ENCODE results near the gene CXXC1. TPM values are rescaled to one million over a fixed set of nuclear protein-coding genes. Genes with fewer than 3 reads are reported as not detected.

CXXC1 gene
- total RNA-seq, 1 donor from 2014 or later: 50.6 TPM

GRCh38 chr18:50313031-50313607, 25.6 kb upstream of the CXXC1 start:
- peaks cover 2% of the 10 kb centered on the region for H3K4me1 ChIP-seq (ENCODE audit: insufficient read depth, low read length)
- H3K4me2 ChIP-seq (ENCODE audit: low read length): no peak overlapping the region
- FAIRE-seq (no peak), DNase-seq (ENCODE audit: low read depth) (no peak)
- H3K36me3 ChIP-seq (ENCODE audit: insufficient read depth, low read length): no peaks in the 10 kb centered on the region
- no peak overlapping the region for H2AFZ ChIP-seq (ENCODE audit: low read depth, low read length)
- no peak overlapping the region for H3K27ac ChIP-seq (ENCODE audit: low read depth, low read length)
- Mint-ChIP-seq H3K4me1 (ENCODE audit: low read depth, unreplicated experiment) (no peaks in the 10 kb centered on the region), H3K36me3 (ENCODE audit: low read depth, unreplicated experiment) (no peaks in the 10 kb centered on the region), H3K4me3 (ENCODE audit: unreplicated experiment) (no peak overlapping the region), H3K9me3 (ENCODE audit: unreplicated experiment) (peaks cover 4% of the 10 kb centered on the region), H3K27ac (ENCODE audit: unreplicated experiment) (no peak overlapping the region), H3K27me3 (ENCODE audit: low read depth, unreplicated experiment) (peaks cover 25% of the 10 kb centered on the region)
- H4K20me1 ChIP-seq (ENCODE audit: insufficient read depth, low read length): no peaks in the 10 kb centered on the region
- H3K79me2 ChIP-seq (ENCODE audit: insufficient read depth, low read length): no peaks in the 10 kb centered on the region
- no peak for TF ChIP-seq EZH2 (IDR thresholded peaks at IDR 0.05; ENCODE audit: insufficient read depth, low read length)
- no peak for TF ChIP-seq CTCF (IDR thresholded peaks at IDR 0.05; ENCODE audit: insufficient read depth, low read depth, low read length)
- no peak overlapping the region for H3K4me3 ChIP-seq (ENCODE audit: insufficient read depth, low read depth, low read length)
- no peaks in the 10 kb centered on the region for H3K9me3 ChIP-seq (ENCODE audit: insufficient read depth, low read depth, low read length)
- peaks cover 7% of the 10 kb centered on the region for H3K27me3 ChIP-seq (ENCODE audit: insufficient read depth, low read length)
- H3K9ac ChIP-seq (ENCODE audit: low read length): no peak overlapping the region

- Histone ChIP-seq H3K4me1 (ENCODE audit: insufficient read depth, low read length) (peaks cover 5% of the 10 kb centered on the region), H3K9me3 (ENCODE audit: insufficient read depth, low read depth, low read length) (no peaks in the 10 kb centered on the region), H4K20me1 (ENCODE audit: insufficient read depth, low read length) (no peaks in the 10 kb centered on the region), H3K4me3 (ENCODE audit: insufficient read depth, low read depth, low read length) (no peak overlapping the region), H3K27ac (ENCODE audit: low read depth, low read length) (no peak overlapping the region), H3K79me2 (ENCODE audit: insufficient read depth, low read length) (no peaks in the 10 kb centered on the region), H3K4me2 (ENCODE audit: low read length) (no peak overlapping the region), H3K27me3 (ENCODE audit: insufficient read depth, low read length) (peaks cover 7% of the 10 kb centered on the region), H3K36me3 (ENCODE audit: insufficient read depth, low read length) (no peaks in the 10 kb centered on the region), H3K9ac (ENCODE audit: low read length) (no peak overlapping the region), H2AFZ (ENCODE audit: low read depth, low read length) (no peak overlapping the region)
- no peak overlapping the region for H3K4me3 Mint-ChIP-seq (ENCODE audit: unreplicated experiment)
- no peak for TF ChIP-seq EZH2 (IDR thresholded peaks at IDR 0.05; ENCODE audit: insufficient read depth, low read length)
- TF ChIP-seq CTCF (IDR thresholded peaks at IDR 0.05; ENCODE audit: insufficient read depth, low read depth, low read length): no peak
- no peaks in the 10 kb centered on the region for H3K4me1 Mint-ChIP-seq (ENCODE audit: low read depth, unreplicated experiment)
- peaks cover 4% of the 10 kb centered on the region for H3K9me3 Mint-ChIP-seq (ENCODE audit: unreplicated experiment)
- H3K36me3 Mint-ChIP-seq (ENCODE audit: low read depth, unreplicated experiment): no peaks in the 10 kb centered on the region
- no peak overlapping the region for H3K27ac Mint-ChIP-seq (ENCODE audit: unreplicated experiment)
- DNase-seq (ENCODE audit: low read depth): no peak
- H3K27me3 Mint-ChIP-seq (ENCODE audit: low read depth, unreplicated experiment): peaks cover 25% of the 10 kb centered on the region
- no peak for FAIRE-seq
Observed at GRCh38 chr18:50312296-50313030, 25.0 kb upstream of the CXXC1 start.

GRCh38 chr18:50311650-50312049, 24.2 kb upstream of the CXXC1 start:
- TF ChIP-seq CTCF (IDR thresholded peaks at IDR 0.05; ENCODE audit: insufficient read depth, low read depth, low read length) (no peak), EZH2 (IDR thresholded peaks at IDR 0.05; ENCODE audit: insufficient read depth, low read length) (no peak)
- Mint-ChIP-seq H3K27ac (ENCODE audit: unreplicated experiment) (no peak overlapping the region), H3K36me3 (ENCODE audit: low read depth, unreplicated experiment) (no peaks in the 10 kb centered on the region), H3K27me3 (ENCODE audit: low read depth, unreplicated experiment) (peaks cover 25% of the 10 kb centered on the region), H3K4me1 (ENCODE audit: low read depth, unreplicated experiment) (peaks cover 5% of the 10 kb centered on the region), H3K4me3 (ENCODE audit: unreplicated experiment) (no peak overlapping the region), H3K9me3 (ENCODE audit: unreplicated experiment) (peaks cover 4% of the 10 kb centered on the region)
- Histone ChIP-seq H3K27ac (ENCODE audit: low read depth, low read length) (no peak overlapping the region), H3K27me3 (ENCODE audit: insufficient read depth, low read length) (peaks cover 7% of the 10 kb centered on the region), H3K9me3 (ENCODE audit: insufficient read depth, low read depth, low read length) (no peaks in the 10 kb centered on the region), H3K4me1 (ENCODE audit: insufficient read depth, low read length) (peaks cover 5% of the 10 kb centered on the region), H3K4me3 (ENCODE audit: insufficient read depth, low read depth, low read length) (no peak overlapping the region), H3K4me2 (ENCODE audit: low read length) (no peak overlapping the region), H2AFZ (ENCODE audit: low read depth, low read length) (no peak overlapping the region), H3K9ac (ENCODE audit: low read length) (no peak overlapping the region), H3K36me3 (ENCODE audit: insufficient read depth, low read length) (no peaks in the 10 kb centered on the region), H3K79me2 (ENCODE audit: insufficient read depth, low read length) (no peaks in the 10 kb centered on the region), H4K20me1 (ENCODE audit: insufficient read depth, low read length) (no peaks in the 10 kb centered on the region)
- DNase-seq (ENCODE audit: low read depth): no peak
- FAIRE-seq: no peak

Measured in astrocyte (in vitro differentiated cells and primary cell).